B cell (primary cell): ENCODE data around the gene ATL1.

ENCODE experiments used
- CTCF ChIP-seq: fragments of 200-600 bp; IDR thresholded peaks from one replicate; pipeline ENCODE4 v1.8.0; 2022; ENCODE audit warnings: antibody characterized with exemption, mild to moderate bottlenecking
- EZH2 ChIP-seq: IDR thresholded peaks from 2 replicates; pipeline ENCODE4 v1.6.1; 2012; ENCODE audit warnings: borderline replicate concordance, low read depth, mild to moderate bottlenecking, moderate library complexity, low read length; ENCODE audit not compliant: insufficient read depth, poor library complexity, severe bottlenecking

GRCh38 chr14:50545618-50546017 is 14.3 kb upstream of the ATL1 start:
- TF ChIP-seq CTCF: no peak
- no peak for TF ChIP-seq EZH2
